HCT116 (cell line): Measurements from ENCODE around the gene LPCAT2. TPM values are rescaled to one million over a fixed set of nuclear protein-coding genes. Genes with fewer than 3 reads are reported as not detected.

ENCODE experiments used
- ATAC-seq: fragments of 200-7000 bp; cut with Tn5 transposase; 2 replicates; pipeline ENCODE4 v1.9.1; 2020; ENCODE audit warnings: mild to moderate bottlenecking, moderate library complexity
- BruUV-seq: library from RNA; stranded (reverse); fragments of 400-500 nt; replicated peaks from 2 replicates; lab custom pipeline; 2021; lab: Mats Ljungman, UMichigan
- CTCF ChIA-PET: fragments of 300-600 bp; sonication (Branson Sonifier 250); formaldehyde crosslinking; loops from one replicate; lab custom pipeline; 2021; ENCODE audit warnings: antibody characterized with exemption; lab: Charles Lee
- POLR2A ChIA-PET: fragments of 300-600, 350-600 bp; sonication (Branson Sonifier 250); formaldehyde crosslinking; loops from one replicate; lab custom pipeline; 2021; ENCODE audit warnings: antibody characterized with exemption; lab: Charles Lee
- RAD21 ChIA-PET, 2 experiments: fragments of 300-600 bp; sonication (Branson Sonifier 250); formaldehyde crosslinking; loops; one replicate each; lab custom pipeline; 2023; ENCODE audit warnings: low total read pairs in 2 of 2; ENCODE audit not compliant: uncharacterized antibody in 2 of 2, unreplicated experiment in 2 of 2, low non-redundant PET in 1 of 2; lab: Charles Lee
- DNase-seq: peaks from one replicate; pipeline ENCODE4 v3.0.0-alpha.2; 2010; ENCODE audit warnings: low read depth, low spot score
- H2AFZ ChIP-seq: fragments of 200-600 bp; shearing (Covaris generic), sonication (generic); 2 replicates; pipeline ENCODE4 v1.6.1; 2017; ENCODE audit warnings: low read depth, mixed run types, mixed read lengths, antibody characterized with exemption, low read length; ENCODE audit not compliant: poor library complexity, severe bottlenecking
- H3K27ac ChIP-seq: 2 replicates; pipeline ENCODE4 v1.5.1; 2012; ENCODE audit warnings: low read depth, low read length
- H3K27me3 ChIP-seq: fragments of 200-600 bp; sonication (generic); 2 replicates; pipeline ENCODE4 v1.6.1; 2016; ENCODE audit warnings: mixed run types, low read length, mixed read lengths; ENCODE audit not compliant: insufficient read depth
- H3K36me3 ChIP-seq, 2 experiments: fragments of 200-500 bp in 1 of 2; fragments of 200-600 bp in 1 of 2; sonication (Bioruptor generic) in 1 of 2; sonication (generic) in 1 of 2; 2 replicates each; pipeline versions ENCODE4 v1.5.1 to v1.6.1; 2014 to 2016; ENCODE audit warnings: low read length in 2 of 2, inconsistent platforms in 1 of 2, mixed read lengths in 1 of 2, mixed run types in 1 of 2; ENCODE audit not compliant: insufficient read depth in 2 of 2, control insufficient read depth in 1 of 2
- H3K4me1 ChIP-seq, 2 experiments: fragments of 200-600 bp in 1 of 2; sonication (generic) in 1 of 2; 2 replicates each; pipeline versions ENCODE4 v1.5.1 to v1.6.1; 2012 to 2017; ENCODE audit warnings: low read length in 2 of 2, inconsistent platforms in 1 of 2, mild to moderate bottlenecking in 1 of 2, mixed read lengths in 1 of 2, mixed run types in 1 of 2, moderate library complexity in 1 of 2; ENCODE audit not compliant: insufficient read depth in 2 of 2, control insufficient read depth in 1 of 2
- H3K4me2 ChIP-seq: fragments of 200-600 bp; sonication (generic); 2 replicates; pipeline ENCODE4 v1.6.1; 2017; ENCODE audit warnings: mixed run types, low read length, mixed read lengths
- H3K4me3 ChIP-seq, 2 experiments: fragments of 200-600 bp in 1 of 2; sonication (generic) in 1 of 2; replicated peaks in 1 of 2; 2 replicates each; pipeline ENCODE4 v1.5.1; 2011 to 2016; ENCODE audit warnings: low read length in 2 of 2, control low read depth in 1 of 2, low read depth in 1 of 2, mild to moderate bottlenecking in 1 of 2, mixed read lengths in 1 of 2, mixed run types in 1 of 2
- H3K79me2 ChIP-seq: fragments of 200-600 bp; sonication (generic); 2 replicates; pipeline ENCODE4 v1.6.1; 2017; ENCODE audit warnings: mild to moderate bottlenecking, mixed run types, low read length, moderate library complexity, mixed read lengths; ENCODE audit not compliant: insufficient read depth
- H3K9ac ChIP-seq: fragments of 200-600 bp; sonication (generic); 2 replicates; pipeline ENCODE4 v1.6.1; 2016; ENCODE audit warnings: low read length, mixed read lengths
- H3K9me2 ChIP-seq: fragments of 200-600 bp; sonication (generic), shearing (Covaris generic); 2 replicates; pipeline ENCODE4 v1.6.1; 2017; ENCODE audit warnings: mixed run types, mild to moderate bottlenecking, moderate library complexity; ENCODE audit not compliant: insufficient read depth
- H3K9me3 ChIP-seq, 2 experiments: fragments of 200-500 bp in 1 of 2; fragments of 200-600 bp in 1 of 2; sonication (Bioruptor generic) in 1 of 2; sonication (generic) in 1 of 2; 2 replicates each; pipeline ENCODE4 v1.6.1; 2014 to 2017; ENCODE audit warnings: low read length in 2 of 2, mixed read lengths in 2 of 2, inconsistent platforms in 1 of 2, low read depth in 1 of 2, mild to moderate bottlenecking in 1 of 2, mixed run types in 1 of 2, moderate library complexity in 1 of 2; ENCODE audit not compliant: control insufficient read depth in 1 of 2, insufficient read depth in 1 of 2
- H4K20me1 ChIP-seq: fragments of 200-600 bp; sonication (generic), shearing (Covaris generic); 2 replicates; pipeline ENCODE4 v1.6.1; 2017; ENCODE audit warnings: mixed run types, mild to moderate bottlenecking, moderate library complexity; ENCODE audit not compliant: insufficient read depth
- ATF3 ChIP-seq: IDR thresholded peaks from 2 replicates; pipeline ENCODE4 v1.6.1; 2012
- CTCF ChIP-seq, 3 experiments: fragments of 200-600 bp in 1 of 3; sonication (generic) in 1 of 3; IDR thresholded peaks in 2 of 3; conservative IDR thresholded peaks in 1 of 3; 2 replicates each; pipeline ENCODE4 v1.5.1; 2012 to 2017; ENCODE audit warnings: low read depth in 2 of 3, low read length in 2 of 3, antibody characterized with exemption in 1 of 3, borderline replicate concordance in 1 of 3, control low read depth in 1 of 3, mild to moderate bottlenecking in 1 of 3, mixed read lengths in 1 of 3, mixed run types in 1 of 3, moderate library complexity in 1 of 3; ENCODE audit not compliant: insufficient read depth in 1 of 3
- ELF1 ChIP-seq: IDR thresholded peaks from 2 replicates; pipeline ENCODE4 v1.6.1; 2012; ENCODE audit warnings: low read depth, borderline replicate concordance
- EZH2phosphoT487 ChIP-seq: fragments of 200-600 bp; IDR thresholded peaks from 2 replicates; pipeline ENCODE4 v1.6.1; 2018; ENCODE audit warnings: antibody characterized with exemption, borderline replicate concordance
- REST ChIP-seq: IDR thresholded peaks from 2 replicates; pipeline ENCODE4 v1.6.1; 2012; ENCODE audit warnings: low read depth
- SIN3A ChIP-seq: IDR thresholded peaks from 2 replicates; pipeline ENCODE4 v1.6.1; 2012; ENCODE audit warnings: low read depth
- SP1 ChIP-seq: IDR thresholded peaks from 2 replicates; pipeline ENCODE4 v1.6.1; 2012; ENCODE audit warnings: low read depth
- SRF ChIP-seq: IDR thresholded peaks from 2 replicates; pipeline ENCODE4 v1.6.1; 2012; ENCODE audit warnings: low read depth
- ZBTB33 ChIP-seq: IDR thresholded peaks from 2 replicates; pipeline ENCODE4 v1.6.1; 2011; ENCODE audit warnings: mild to moderate bottlenecking, low read length, moderate library complexity; ENCODE audit not compliant: insufficient replicate concordance; ENCODE audit errors: extremely low read depth
- ZFX ChIP-seq: fragments of 450-650 bp; IDR thresholded peaks from 2 replicates; pipeline ENCODE4 v1.6.1; 2017
- intact Hi-C: fragments of 100-400 bp; cut with micrococcal nuclease; formaldehyde crosslinking; loops from 2 replicates; pipeline ENCODE4 v1.10.0; 2022
- total RNA-seq: library from RNA; stranded (reverse); gene quantifications from one replicate; pipeline ENCODE4 v1.2.1, GENCODE V29; 2021; ENCODE audit not compliant: unreplicated experiment

Gene LPCAT2
- total RNA-seq, 1 experiment from 2014 or later = 13.1 TPM

- Histone ChIP-seq H3K79me2 (no peaks in the 10 kb centered on the region), H3K27ac (no peak overlapping the region), H3K4me1 (no peaks in the 10 kb centered on the region), H3K4me2 (no peak overlapping the region), H3K4me3 (no peak overlapping the region), H2AFZ (no peak overlapping the region), H4K20me1 (no peaks in the 10 kb centered on the region), H3K9me2 (no peaks in the 10 kb centered on the region), H3K36me3 (no peaks in the 10 kb centered on the region), H3K27me3 (no peaks in the 10 kb centered on the region), H3K9me3 (no peaks in the 10 kb centered on the region), H3K9ac (no peak overlapping the region)
- RAD21 ChIA-PET = no interaction called here
- TF ChIP-seq REST = no peak
- TF ChIP-seq ELF1 = no peak
- no peak for TF ChIP-seq ZBTB33
- no peak for TF ChIP-seq SP1
- no peak for TF ChIP-seq ATF3
- TF ChIP-seq CTCF (IDR thresholded peaks at IDR 0.05 in 2 of 3, conservative IDR thresholded peaks at IDR 0.05 in 1 of 3; ENCODE audit: borderline replicate concordance in 1 of 3, insufficient read depth in 1 of 3, low read depth in 2 of 3, low read length in 2 of 3) = no peak
- no peak for TF ChIP-seq ZFX
- no peak for TF ChIP-seq EZH2phosphoT487
- no peak for TF ChIP-seq SRF
- no peak for TF ChIP-seq SIN3A
- no TSS peak for BruUV-seq
- POLR2A ChIA-PET = no interaction called here
- DNase-seq (no peak), ATAC-seq (no peak)
- CTCF ChIA-PET = no interaction called here
- intact Hi-C loops = no loop called here
Measured at GRCh38 chr16:55567382-55567781, 58.5 kb downstream of the LPCAT2 start.
